Stimulated activated CD8-positive, alpha-beta memory T cell treated with anti-CD3 and anti-CD28 coated beads, Interleukin-4, amount 100 ng/mL, for 1 hour (primary cell): ENCODE results near the gene CTAG1A.
"Not testable (repeated sequence)": the region's sequence is repeated elsewhere in the genome, so short reads cannot be mapped to it uniquely, and the experiment has no call there.

Experiments used
- DNase-seq, 2 donors: peaks; one replicate each; pipeline ENCODE4 v3.0.0-alpha.2; 2020; ENCODE audit warnings: low read depth in 2 of 2, low spot score in 1 of 2

CTAG1A gene

DNA sequence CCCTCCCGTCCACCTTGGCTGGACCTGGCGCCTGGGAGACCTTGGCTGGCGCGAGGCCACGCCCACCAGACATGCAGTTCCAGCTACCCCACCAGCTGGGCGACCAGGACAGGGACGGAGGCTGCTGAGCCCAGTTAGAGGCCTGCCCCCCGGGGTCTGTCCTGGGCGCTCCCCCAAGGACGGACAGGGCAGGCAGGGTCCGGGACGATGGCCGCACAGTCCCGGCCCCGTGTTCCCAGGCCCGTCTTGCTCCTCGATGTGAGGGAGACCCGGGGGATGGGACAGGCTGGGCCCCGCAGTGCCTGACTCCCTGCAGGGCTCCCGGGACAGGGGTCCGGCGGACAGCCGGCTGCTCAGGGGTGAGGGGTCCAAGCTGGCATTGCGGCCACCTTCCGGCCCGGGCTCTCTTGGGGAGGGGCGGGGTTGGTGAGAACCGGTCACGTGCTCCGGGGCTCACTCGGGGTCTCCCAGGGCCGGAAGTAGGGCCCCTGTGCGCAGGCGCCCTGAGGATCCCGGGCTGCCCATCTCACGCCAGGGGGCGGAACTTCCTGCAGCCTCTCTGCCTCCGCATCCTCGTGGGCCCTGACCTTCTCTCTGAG is at the start of gene CTAG1A:
TSS of gene CTAG1A (plus strand) at position 549 of the 599 bp plus-strand sequence. CDS start 74 bp downstream, outside the sequence.
- not testable (repeated sequence) for DNase-seq

GRCh38 chrX:154535892-154536291 is 49.0 kb upstream of the CTAG1A start:
- no peak for DNase-seq

DNA sequence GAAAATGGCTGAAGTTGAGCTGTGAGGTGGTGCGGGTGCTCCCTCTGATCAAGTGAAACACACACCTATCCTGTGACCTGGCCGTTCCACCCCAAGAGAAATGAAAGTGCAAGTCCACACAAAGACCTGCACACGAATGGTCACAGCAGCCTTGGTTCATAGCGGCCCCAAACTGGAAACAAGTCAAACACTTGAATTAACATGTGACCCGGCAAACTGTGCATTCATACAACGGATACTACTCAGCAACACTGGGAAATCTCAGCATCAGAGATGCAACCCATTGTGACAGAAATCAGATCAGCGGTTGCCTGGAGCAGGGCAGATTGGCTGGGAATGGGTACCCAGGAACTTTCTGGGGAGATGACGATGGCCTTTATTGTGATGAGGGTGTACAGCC is 45.9 kb upstream of the CTAG1A start:
- no peak for DNase-seq

DNA sequence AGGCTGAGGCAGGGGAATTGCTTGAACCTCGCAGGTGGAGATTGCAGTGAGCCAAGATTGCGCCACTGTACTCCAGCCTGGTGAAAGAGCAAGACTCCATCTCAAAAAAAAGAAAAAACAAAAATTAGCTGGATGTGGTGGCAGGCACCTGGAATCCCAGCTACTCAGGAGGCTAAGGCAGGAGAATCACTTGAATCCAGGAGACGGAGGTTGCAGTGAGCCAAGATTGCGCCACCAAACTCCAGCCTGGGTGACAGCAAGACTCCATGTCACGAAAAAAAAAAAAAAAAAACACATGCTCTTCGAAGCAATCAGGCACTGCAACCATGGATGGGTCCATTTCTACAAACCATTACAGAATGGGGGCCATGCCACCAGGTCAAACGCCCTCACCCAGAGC is 44.6 kb upstream of the CTAG1A start:
- not testable (repeated sequence) for DNase-seq

DNA sequence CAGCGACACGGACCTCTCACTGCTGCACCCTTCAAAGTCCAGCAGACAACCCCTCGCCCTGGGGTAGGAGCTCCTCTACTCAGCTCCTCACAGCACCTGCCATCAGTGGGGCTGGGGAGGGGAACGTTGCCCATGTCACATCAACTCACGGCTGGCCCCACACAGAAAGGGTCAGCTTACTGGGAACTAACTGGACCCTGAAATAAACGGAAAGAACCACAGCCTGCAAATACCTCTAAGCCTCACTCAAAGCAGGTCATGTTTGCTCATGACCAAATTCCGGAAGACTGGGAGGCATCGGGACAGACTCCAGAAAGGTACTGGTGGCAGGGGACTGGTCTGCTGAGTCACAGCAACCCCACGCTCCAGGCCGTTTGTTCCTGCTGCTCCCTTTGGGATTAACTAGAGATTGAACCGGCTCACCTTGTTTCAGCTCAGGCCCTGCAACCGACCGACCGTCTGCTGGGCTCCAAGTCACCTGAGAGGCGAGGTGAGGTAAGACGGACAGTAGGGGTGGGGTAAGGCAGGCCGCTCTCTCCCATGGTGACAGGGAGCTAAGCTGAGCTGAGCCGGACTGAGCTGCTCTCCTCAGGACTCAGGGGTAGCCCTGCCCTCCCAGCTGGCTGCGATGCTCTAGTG is 43.9 kb upstream of the CTAG1A start:
- no peak for DNase-seq

GRCh38 chrX:154541589-154541895 is 43.4 kb upstream of the CTAG1A start:
- DNase-seq: no peak

DNA sequence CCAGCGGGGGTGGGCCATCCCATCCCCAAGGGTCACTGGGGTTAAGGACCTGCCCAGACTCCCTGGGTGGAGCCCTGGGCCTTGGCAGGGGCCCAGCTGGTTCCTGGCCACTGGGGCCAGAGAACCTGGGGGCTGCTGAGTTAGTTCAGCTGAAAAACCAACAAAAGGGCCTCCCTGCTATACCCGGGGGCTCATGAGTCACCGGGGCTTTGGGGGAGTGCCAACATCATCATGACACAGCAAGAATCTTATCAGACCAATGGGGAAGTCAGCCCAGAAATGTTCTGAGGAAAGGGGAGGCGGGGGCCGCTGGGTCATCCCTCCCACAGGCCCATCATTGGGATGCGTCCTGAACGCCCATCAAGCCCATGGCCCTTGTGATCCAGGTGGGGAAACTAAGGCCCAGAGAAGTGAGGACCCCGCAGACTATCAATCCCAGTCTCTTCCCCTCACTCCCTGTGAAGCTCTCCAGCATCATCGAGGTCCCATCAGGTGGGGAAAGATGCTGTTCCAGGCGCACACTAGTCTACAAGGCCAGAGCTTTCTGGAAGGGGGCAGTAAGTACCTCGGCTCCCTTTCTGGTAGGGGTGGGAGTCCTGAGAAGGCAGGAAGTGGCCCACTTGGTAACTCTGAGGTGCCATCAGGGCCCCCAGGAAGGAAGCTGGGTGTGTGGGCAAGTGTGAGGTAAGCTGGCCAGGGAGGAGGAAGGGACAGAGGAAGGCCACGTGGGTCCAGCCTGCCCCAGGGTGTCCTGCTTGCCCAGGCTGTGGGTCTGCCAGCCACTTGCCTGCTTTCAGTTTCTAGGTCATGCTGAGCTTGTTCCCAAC is 42.8 kb upstream of the CTAG1A start:
- peak in 1 of 2 donors; percentile 25 for DNase-seq

- no peak for DNase-seq
Measured at GRCh38 chrX:154542723-154543424, 42.1 kb upstream of the CTAG1A start.

GRCh38 chrX:154545673-154546274 is 39.2 kb upstream of the CTAG1A start:
- DNase-seq: no peak

GRCh38 chrX:154546354-154547244 is 38.3 kb upstream of the CTAG1A start, which contains the start of gene G6PD:
Gene G6PD (minus strand): TSS chrX:154546846. CDS start chrX:154546155, 691 bp downstream.
- peak; percentile 34 to 65 for DNase-seq

- DNase-seq: peak; percentile 64 to 74
Measured at GRCh38 chrX:154547245-154548027, 37.5 kb upstream of the CTAG1A start, which contains the start of gene IKBKG. Gene IKBKG (plus strand): TSS chrX:154547620. CDS start chrX:154552003, 4,383 bp downstream.

DNA sequence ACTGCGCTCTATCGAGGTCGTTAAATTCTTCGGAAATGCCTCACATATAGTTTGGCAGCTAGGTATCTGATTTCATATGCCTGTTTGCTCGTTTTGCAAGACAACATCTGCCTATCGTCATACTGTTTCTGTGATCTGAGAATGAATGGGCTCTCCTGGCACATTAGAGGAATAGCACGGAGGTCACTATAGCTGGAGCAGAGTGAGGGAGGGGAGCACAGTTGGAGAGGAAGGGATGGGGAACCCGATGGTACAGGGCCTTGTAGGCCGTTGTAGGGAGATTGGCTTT is 37.0 kb upstream of the CTAG1A start:
- DNase-seq: no peak

GRCh38 chrX:154549766-154550165 is 35.2 kb upstream of the CTAG1A start:
- DNase-seq: no peak

GRCh38 chrX:154552112-154552806 is 32.7 kb upstream of the CTAG1A start:
- DNase-seq: not testable (repeated sequence)

- DNase-seq: not testable (repeated sequence)
Measured at GRCh38 chrX:154558060-154558690, 26.8 kb upstream of the CTAG1A start.

DNA sequence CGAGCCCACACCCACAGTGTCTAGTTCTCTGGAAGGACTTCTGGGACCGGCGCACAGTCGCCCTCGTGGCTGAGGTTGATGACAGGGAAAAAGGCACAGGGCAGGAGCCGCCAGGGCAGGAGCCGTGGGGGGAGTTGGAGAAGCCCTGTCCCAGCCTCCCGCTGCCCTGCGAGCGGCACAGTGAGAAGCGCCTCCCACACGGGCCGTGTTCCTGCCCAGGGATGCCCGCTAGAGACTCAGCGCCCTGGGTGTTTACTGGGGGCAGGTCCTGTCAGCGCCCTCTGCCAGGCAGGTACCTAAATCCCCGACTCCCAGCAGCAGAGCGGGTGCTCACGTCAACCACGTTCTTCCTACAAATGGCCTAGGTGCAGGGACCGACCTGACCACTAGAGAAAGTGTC is 26.0 kb upstream of the CTAG1A start:
- not testable (repeated sequence) for DNase-seq

DNA sequence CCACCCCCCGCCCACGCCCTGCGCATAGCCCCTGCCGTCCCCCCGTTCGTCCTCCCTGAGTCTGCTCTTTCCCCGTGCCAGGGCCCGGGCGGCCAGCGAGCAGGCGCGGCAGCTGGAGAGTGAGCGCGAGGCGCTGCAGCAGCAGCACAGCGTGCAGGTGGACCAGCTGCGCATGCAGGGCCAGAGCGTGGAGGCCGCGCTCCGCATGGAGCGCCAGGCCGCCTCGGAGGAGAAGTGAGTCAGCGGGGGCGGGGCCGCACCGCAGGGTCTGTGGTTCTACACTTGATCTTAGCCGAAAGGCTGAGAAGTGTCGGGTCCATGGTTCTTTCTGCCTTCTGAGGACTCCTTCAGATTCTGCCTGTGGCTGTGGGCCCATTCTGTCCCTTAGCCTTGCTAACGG is 24.6 kb upstream of the CTAG1A start:
- DNase-seq: not testable (repeated sequence)

DNA sequence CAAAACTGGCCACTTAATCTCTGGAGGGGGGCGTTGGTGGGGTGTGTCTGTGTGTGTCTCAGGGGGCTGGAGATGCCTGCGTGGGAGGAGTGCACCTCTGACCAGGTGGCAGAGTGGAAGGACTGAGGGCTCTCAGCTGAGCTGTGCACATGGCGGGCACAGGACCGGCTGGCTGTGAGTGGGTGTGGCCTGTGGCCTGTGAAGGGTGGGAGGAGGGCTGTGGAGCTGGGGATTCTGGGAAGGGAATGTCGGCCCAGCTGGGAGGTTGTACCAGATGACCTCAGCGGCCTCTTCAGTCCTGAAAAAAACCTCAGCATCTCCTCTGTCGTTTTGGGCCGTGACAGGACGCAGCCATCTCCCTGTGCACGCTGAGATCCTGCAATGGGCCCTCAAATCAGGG is 22.6 kb upstream of the CTAG1A start:
- not testable (repeated sequence) for DNase-seq
